SU-DHL-6 (cell line): ENCODE measurements around the gene CRISPLD2.

ENCODE experiments used
- EZH2phosphoT487 ChIP-seq: fragments of 200-600 bp; sonication (generic), shearing (Covaris generic); conservative IDR thresholded peaks from 2 replicates; pipeline ENCODE4 v1.6.1; 2018; ENCODE audit warnings: mild to moderate bottlenecking, antibody characterized with exemption, low read length, moderate library complexity, mixed read lengths
- TF ChIP-seq, protein P1 (sequence below): fragments of 200-600 bp; sonication (generic); IDR thresholded peaks from one replicate; pipeline ENCODE4 v1.5.1; 2017; ENCODE audit warnings: antibody characterized with exemption, mild to moderate bottlenecking, low read length, moderate library complexity; ENCODE audit not compliant: insufficient read depth, poor library complexity, severe bottlenecking

DNA sequence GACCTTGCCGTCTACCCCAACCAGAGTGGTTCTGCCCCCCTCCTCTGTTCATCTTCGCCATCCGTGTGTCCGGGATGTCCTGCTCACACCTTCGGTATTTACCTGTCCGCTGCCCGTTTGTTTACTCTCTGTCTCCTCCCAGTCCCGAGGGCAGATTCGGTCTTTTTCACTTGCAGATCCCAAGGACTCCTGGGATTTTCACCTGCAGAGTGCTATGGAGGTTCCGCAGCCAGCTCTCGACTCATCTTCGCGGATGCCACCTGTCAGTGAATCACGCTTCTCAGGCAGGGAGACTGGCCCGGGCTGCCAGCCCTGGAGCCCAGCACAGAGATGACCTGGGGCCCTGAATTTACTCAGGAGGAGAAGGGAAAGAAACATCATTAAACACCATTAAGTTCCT, 8.1 kb downstream of the CRISPLD2 start:
- TF ChIP-seq, protein P1, sequence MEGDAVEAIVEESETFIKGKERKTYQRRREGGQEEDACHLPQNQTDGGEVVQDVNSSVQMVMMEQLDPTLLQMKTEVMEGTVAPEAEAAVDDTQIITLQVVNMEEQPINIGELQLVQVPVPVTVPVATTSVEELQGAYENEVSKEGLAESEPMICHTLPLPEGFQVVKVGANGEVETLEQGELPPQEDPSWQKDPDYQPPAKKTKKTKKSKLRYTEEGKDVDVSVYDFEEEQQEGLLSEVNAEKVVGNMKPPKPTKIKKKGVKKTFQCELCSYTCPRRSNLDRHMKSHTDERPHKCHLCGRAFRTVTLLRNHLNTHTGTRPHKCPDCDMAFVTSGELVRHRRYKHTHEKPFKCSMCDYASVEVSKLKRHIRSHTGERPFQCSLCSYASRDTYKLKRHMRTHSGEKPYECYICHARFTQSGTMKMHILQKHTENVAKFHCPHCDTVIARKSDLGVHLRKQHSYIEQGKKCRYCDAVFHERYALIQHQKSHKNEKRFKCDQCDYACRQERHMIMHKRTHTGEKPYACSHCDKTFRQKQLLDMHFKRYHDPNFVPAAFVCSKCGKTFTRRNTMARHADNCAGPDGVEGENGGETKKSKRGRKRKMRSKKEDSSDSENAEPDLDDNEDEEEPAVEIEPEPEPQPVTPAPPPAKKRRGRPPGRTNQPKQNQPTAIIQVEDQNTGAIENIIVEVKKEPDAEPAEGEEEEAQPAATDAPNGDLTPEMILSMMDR = no peak
- TF ChIP-seq EZH2phosphoT487 = no peak
